Smooth muscle cell (in vitro differentiated cells): ENCODE measurements around the gene CCDC88B. TPM values are rescaled to one million over a fixed set of nuclear protein-coding genes. Genes with fewer than 3 reads are reported as not detected.

Source experiments
- DNase-seq: peaks from one replicate; lab custom pipeline; 2025; ENCODE audit not compliant: unreplicated experiment; lab: John Stamatoyannopoulos, UW
- H2AFZ ChIP-seq: fragments of 200-600 bp; sonication (generic); 2 replicates; pipeline ENCODE4 v1.6.0; 2016; ENCODE audit warnings: antibody characterized with exemption, low read depth, mild to moderate bottlenecking
- H3F3A ChIP-seq: fragments of 200-600 bp; sonication (generic); 2 replicates; pipeline ENCODE4 v1.6.0; 2017; ENCODE audit warnings: antibody characterized with exemption, low read depth
- H3K27ac ChIP-seq: fragments of 200-600 bp; sonication (generic); 2 replicates; pipeline ENCODE4 v1.5.1; 2016; ENCODE audit warnings: low read depth, mild to moderate bottlenecking
- H3K27me3 ChIP-seq: fragments of 200-600 bp; sonication (generic); 2 replicates; pipeline ENCODE4 v1.6.1; 2016; ENCODE audit warnings: low read depth, mild to moderate bottlenecking
- H3K36me3 ChIP-seq: fragments of 200-600 bp; sonication (generic); 2 replicates; pipeline ENCODE4 v1.5.1; 2016; ENCODE audit warnings: low read depth
- H3K4me1 ChIP-seq: fragments of 200-600 bp; sonication (generic); 2 replicates; pipeline ENCODE4 v1.5.1; 2016; ENCODE audit warnings: low read depth
- H3K4me2 ChIP-seq: fragments of 200-600 bp; sonication (generic); 2 replicates; pipeline ENCODE4 v1.6.0; 2016; ENCODE audit warnings: mild to moderate bottlenecking
- H3K4me3 ChIP-seq: fragments of 200-600 bp; sonication (generic); 2 replicates; pipeline ENCODE4 v1.5.1; 2016; ENCODE audit warnings: mild to moderate bottlenecking
- H3K79me2 ChIP-seq: fragments of 200-600 bp; sonication (generic); 2 replicates; pipeline ENCODE4 v1.6.0; 2016; ENCODE audit warnings: low read depth, mild to moderate bottlenecking
- H3K9ac ChIP-seq: fragments of 200-600 bp; sonication (generic); 2 replicates; pipeline ENCODE4 v1.6.0; 2016; ENCODE audit warnings: low read depth
- H3K9me3 ChIP-seq: fragments of 200-600 bp; sonication (generic); replicated peaks from 2 replicates; pipeline ENCODE4 v1.5.1; 2016; ENCODE audit warnings: low read depth
- H4K20me1 ChIP-seq: fragments of 200-600 bp; sonication (generic); 2 replicates; pipeline ENCODE4 v1.6.0; 2016; ENCODE audit warnings: low read depth
- WGBS: methylation state at CpG from one replicate; pipeline ENCODE4 v1.1.7; 2016; ENCODE audit warnings: low lambda C conversion rate; 5-methylcytosine and 5-hydroxymethylcytosine counted together
- polyA plus RNA-seq: library from polyadenylated mRNA; unstranded; fragments of >200 nt; fragmentation: Nextera tagmentation; extraction: Ambion mirVana; gene quantifications from 2 replicates; pipeline ENCODE4 v1.2.1, GENCODE V29; 2016
- total RNA-seq: library from RNA; depleted of rRNA; stranded (reverse); fragments of >200 nt; gene quantifications from 2 replicates; pipeline ENCODE4 v1.2.3, GENCODE V29; 2014
- TF ChIP-seq, protein P1 (sequence below): fragments of 200-600 bp; sonication (generic); IDR thresholded peaks from 2 replicates; pipeline ENCODE4 v1.5.1; 2017; ENCODE audit warnings: borderline replicate concordance, mild to moderate bottlenecking, antibody characterized with exemption; ENCODE audit not compliant: insufficient read depth, poor library complexity, severe bottlenecking

CCDC88B gene
- total and polyA plus RNA-seq, 2 experiments from 2014 or later = 0.22 to 2.2 TPM

GRCh38 chr11:64297699-64298358 lies 42.2 kb upstream of the CCDC88B start:
- Histone ChIP-seq H3F3A (no peaks in the 10 kb centered on the region), H3K4me3 (no peak overlapping the region), H3K27me3 (peaks cover 79% of the 10 kb centered on the region), H2AFZ (no peak overlapping the region), H3K79me2 (no peaks in the 10 kb centered on the region), H3K9ac (no peak overlapping the region), H3K27ac (no peak overlapping the region), H3K9me3 (no peaks in the 10 kb centered on the region), H3K4me2 (no peak overlapping the region), H3K36me3 (no peaks in the 10 kb centered on the region), H3K4me1 (peaks cover 12% of the 10 kb centered on the region), H4K20me1 (peaks cover 3% of the 10 kb centered on the region)
- WGBS = 86% methylated on average over 18 of the region's 18 CpGs
- TF ChIP-seq, protein P1, sequence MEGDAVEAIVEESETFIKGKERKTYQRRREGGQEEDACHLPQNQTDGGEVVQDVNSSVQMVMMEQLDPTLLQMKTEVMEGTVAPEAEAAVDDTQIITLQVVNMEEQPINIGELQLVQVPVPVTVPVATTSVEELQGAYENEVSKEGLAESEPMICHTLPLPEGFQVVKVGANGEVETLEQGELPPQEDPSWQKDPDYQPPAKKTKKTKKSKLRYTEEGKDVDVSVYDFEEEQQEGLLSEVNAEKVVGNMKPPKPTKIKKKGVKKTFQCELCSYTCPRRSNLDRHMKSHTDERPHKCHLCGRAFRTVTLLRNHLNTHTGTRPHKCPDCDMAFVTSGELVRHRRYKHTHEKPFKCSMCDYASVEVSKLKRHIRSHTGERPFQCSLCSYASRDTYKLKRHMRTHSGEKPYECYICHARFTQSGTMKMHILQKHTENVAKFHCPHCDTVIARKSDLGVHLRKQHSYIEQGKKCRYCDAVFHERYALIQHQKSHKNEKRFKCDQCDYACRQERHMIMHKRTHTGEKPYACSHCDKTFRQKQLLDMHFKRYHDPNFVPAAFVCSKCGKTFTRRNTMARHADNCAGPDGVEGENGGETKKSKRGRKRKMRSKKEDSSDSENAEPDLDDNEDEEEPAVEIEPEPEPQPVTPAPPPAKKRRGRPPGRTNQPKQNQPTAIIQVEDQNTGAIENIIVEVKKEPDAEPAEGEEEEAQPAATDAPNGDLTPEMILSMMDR = no peak
- DNase-seq = no peak

DNA sequence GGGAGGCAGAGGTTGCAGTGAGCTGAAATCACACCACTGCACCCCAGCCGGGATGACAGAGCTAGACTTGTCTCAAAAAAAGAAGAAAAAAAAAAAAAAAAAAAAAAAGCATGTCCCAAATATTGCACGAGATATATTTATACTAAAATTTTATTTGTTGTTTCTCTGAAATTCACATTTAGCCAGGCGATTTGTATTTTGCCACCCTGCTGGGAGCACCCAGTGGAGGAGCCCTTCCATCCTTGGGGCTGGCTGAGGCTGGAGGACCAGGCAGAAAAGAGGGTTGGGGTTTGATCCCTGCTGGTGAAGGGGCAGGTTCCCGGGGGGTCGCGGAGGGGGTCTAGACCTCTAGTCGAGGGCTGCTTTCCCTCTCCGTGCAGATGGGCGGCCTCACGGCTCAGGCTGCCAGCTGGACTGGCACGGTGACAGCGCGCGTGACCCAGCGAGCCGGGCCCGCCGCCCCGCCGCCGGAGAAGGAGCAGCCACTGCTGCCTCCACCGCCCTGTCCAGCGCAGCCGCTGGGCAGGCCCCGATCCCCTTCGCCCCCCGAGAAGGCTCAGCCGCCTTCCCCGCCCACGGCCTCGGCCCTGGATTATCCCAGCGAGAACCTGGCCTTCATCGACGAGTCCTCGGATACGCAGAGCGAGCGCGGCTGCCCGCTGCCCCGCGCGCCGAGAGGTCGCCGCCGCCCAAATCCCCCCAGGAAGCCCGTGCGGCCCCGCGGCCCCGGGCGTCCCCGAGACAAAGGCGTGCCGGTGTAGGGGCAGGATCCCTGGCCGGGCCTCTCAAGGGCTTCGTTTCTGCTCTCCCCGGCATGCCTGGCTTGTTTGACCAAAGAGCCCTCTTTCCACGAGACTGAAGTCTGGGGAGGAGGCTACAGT lies 40.8 kb upstream of the CCDC88B start:
- H3K27me3 ChIP-seq = peaks cover 65% of the 10 kb centered on the region
- H3K9me3 ChIP-seq = no peaks in the 10 kb centered on the region
- peak overlapping the region; percentile 37 for H3K4me3 ChIP-seq
- H3K4me1 ChIP-seq = peaks cover 12% of the 10 kb centered on the region
- H2AFZ ChIP-seq = no peak overlapping the region
- H3K4me2 ChIP-seq = peak overlapping the region; percentile 77
- H3K79me2 ChIP-seq = no peaks in the 10 kb centered on the region
- H3K9ac ChIP-seq = no peak overlapping the region
- H4K20me1 ChIP-seq = no peaks in the 10 kb centered on the region
- no peak for DNase-seq
- 10% methylated on average over 37 of the region's 60 CpGs for WGBS
- TF ChIP-seq, protein P1 = no peak
- H3F3A ChIP-seq = no peaks in the 10 kb centered on the region
- H3K27ac ChIP-seq = no peak overlapping the region
- H3K36me3 ChIP-seq = no peaks in the 10 kb centered on the region

DNA sequence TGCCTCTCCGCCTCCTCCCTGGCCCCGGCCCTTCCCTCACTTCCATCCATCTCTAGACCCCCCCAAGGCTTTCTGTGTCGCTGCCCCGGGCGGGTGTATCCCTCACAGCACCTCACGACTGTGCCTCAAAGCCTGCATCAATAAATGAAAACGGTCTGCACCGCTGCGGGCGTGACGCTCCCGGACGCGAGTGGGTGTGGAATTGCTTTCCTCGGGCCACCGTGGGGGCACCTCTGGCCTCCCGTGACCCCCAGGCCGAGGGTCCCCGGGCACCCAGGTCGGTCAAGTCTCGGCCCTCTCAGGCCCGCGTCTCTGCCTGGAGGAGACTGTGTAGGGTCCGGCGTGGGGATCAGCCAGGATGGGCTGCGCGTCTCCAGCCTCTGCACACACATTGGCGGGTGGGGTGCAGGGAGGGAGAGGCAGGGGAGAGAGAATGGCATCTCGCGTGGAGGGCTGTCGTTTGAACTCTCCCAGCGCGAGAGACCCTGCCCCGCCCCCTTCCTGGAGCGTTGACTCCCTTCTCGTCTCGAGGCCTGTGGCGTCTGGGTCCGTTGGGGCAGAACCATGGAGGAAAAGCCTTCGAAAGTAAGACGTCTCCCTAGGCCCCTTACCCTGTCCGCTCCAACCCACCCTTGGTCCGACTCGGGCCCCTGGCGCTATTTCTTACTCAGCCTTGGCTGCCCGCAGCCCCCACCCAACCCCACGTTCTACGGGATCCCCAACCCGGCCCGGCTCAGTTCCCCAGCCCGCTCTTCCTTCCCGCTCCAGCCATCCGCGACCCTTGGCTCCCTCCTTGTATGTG lies 40.0 kb upstream of the CCDC88B start, which contains the start of gene CATSPERZ:
Gene CATSPERZ, plus strand, starts transcription at position 512 of the 802 bp plus-strand sequence. Its CDS starts 53 bp downstream, at position 565.
- no peaks in the 10 kb centered on the region for H4K20me1 ChIP-seq
- peak within 1 kb of the TSS; percentile 77 for H3K4me2 ChIP-seq
- DNase-seq = no peak
- no peaks in the 10 kb centered on the region for H3K9me3 ChIP-seq
- no peaks in the 10 kb centered on the region for H3K36me3 ChIP-seq
- H3K27ac ChIP-seq = no peak within 1 kb of the TSS
- H3F3A ChIP-seq = no peaks in the 10 kb centered on the region
- H2AFZ ChIP-seq = no peak within 1 kb of the TSS
- peaks cover 59% of the 10 kb centered on the region for H3K27me3 ChIP-seq
- no peaks in the 10 kb centered on the region for H3K79me2 ChIP-seq
- 19% methylated on average over 41 of the region's 54 CpGs for WGBS
- TF ChIP-seq, protein P1 = no peak
- H3K4me1 ChIP-seq = peaks cover 12% of the 10 kb centered on the region
- H3K4me3 ChIP-seq = peak within 1 kb of the TSS; percentile 40
- H3K9ac ChIP-seq = no peak within 1 kb of the TSS
